Smooth muscle cell (in vitro differentiated cells): ENCODE measurements around the gene INHBB. TPM values are rescaled to one million over a fixed set of nuclear protein-coding genes. Genes with fewer than 3 reads are reported as not detected.

Source experiments
- DNase-seq: peaks from one replicate; lab custom pipeline; 2025; ENCODE audit not compliant: unreplicated experiment; lab: John Stamatoyannopoulos, UW
- H2AFZ ChIP-seq: fragments of 200-600 bp; sonication (generic); 2 replicates; pipeline ENCODE4 v1.6.0; 2016; ENCODE audit warnings: antibody characterized with exemption, low read depth, mild to moderate bottlenecking
- H3F3A ChIP-seq: fragments of 200-600 bp; sonication (generic); 2 replicates; pipeline ENCODE4 v1.6.0; 2017; ENCODE audit warnings: antibody characterized with exemption, low read depth
- H3K27ac ChIP-seq: fragments of 200-600 bp; sonication (generic); 2 replicates; pipeline ENCODE4 v1.5.1; 2016; ENCODE audit warnings: low read depth, mild to moderate bottlenecking
- H3K27me3 ChIP-seq: fragments of 200-600 bp; sonication (generic); 2 replicates; pipeline ENCODE4 v1.6.1; 2016; ENCODE audit warnings: low read depth, mild to moderate bottlenecking
- H3K36me3 ChIP-seq: fragments of 200-600 bp; sonication (generic); 2 replicates; pipeline ENCODE4 v1.5.1; 2016; ENCODE audit warnings: low read depth
- H3K4me1 ChIP-seq: fragments of 200-600 bp; sonication (generic); 2 replicates; pipeline ENCODE4 v1.5.1; 2016; ENCODE audit warnings: low read depth
- H3K4me2 ChIP-seq: fragments of 200-600 bp; sonication (generic); 2 replicates; pipeline ENCODE4 v1.6.0; 2016; ENCODE audit warnings: mild to moderate bottlenecking
- H3K4me3 ChIP-seq: fragments of 200-600 bp; sonication (generic); 2 replicates; pipeline ENCODE4 v1.5.1; 2016; ENCODE audit warnings: mild to moderate bottlenecking
- H3K79me2 ChIP-seq: fragments of 200-600 bp; sonication (generic); 2 replicates; pipeline ENCODE4 v1.6.0; 2016; ENCODE audit warnings: low read depth, mild to moderate bottlenecking
- H3K9ac ChIP-seq: fragments of 200-600 bp; sonication (generic); 2 replicates; pipeline ENCODE4 v1.6.0; 2016; ENCODE audit warnings: low read depth
- H3K9me3 ChIP-seq: fragments of 200-600 bp; sonication (generic); replicated peaks from 2 replicates; pipeline ENCODE4 v1.5.1; 2016; ENCODE audit warnings: low read depth
- H4K20me1 ChIP-seq: fragments of 200-600 bp; sonication (generic); 2 replicates; pipeline ENCODE4 v1.6.0; 2016; ENCODE audit warnings: low read depth
- CTCF ChIP-seq: fragments of 200-600 bp; sonication (generic); IDR thresholded peaks from 2 replicates; pipeline ENCODE4 v1.5.1; 2017; ENCODE audit warnings: borderline replicate concordance, mild to moderate bottlenecking, antibody characterized with exemption; ENCODE audit not compliant: insufficient read depth, poor library complexity, severe bottlenecking
- whole genome bisulfite sequencing: methylation state at CpG from one replicate; pipeline ENCODE4 v1.1.7; 2016; ENCODE audit warnings: low lambda C conversion rate; 5-methylcytosine and 5-hydroxymethylcytosine counted together
- polyA plus RNA-seq: library from polyadenylated mRNA; unstranded; fragments of >200 nt; fragmentation: Nextera tagmentation; extraction: Ambion mirVana; gene quantifications from 2 replicates; pipeline ENCODE4 v1.2.1, GENCODE V29; 2016
- total RNA-seq: library from RNA; depleted of rRNA; stranded (reverse); fragments of >200 nt; gene quantifications from 2 replicates; pipeline ENCODE4 v1.2.3, GENCODE V29; 2014

Gene INHBB
- total and polyA plus RNA-seq, 2 experiments from 2014 or later, result 0.06 to 0.09 TPM

GRCh38 chr2:120396861-120397811, 51.2 kb downstream of the INHBB start:
- peaks cover 8% of the 10 kb centered on the region for H3K27me3 ChIP-seq
- H3K4me1 ChIP-seq, result no peaks in the 10 kb centered on the region
- DNase-seq, result no peak
- H3K4me2 ChIP-seq, result no peak overlapping the region
- no peak overlapping the region for H2AFZ ChIP-seq
- H3K9ac ChIP-seq, result no peak overlapping the region
- no peak for TF ChIP-seq CTCF
- WGBS, result 79% methylated on average over 25 of the region's 25 CpGs
- H3K27ac ChIP-seq, result no peak overlapping the region
- no peaks in the 10 kb centered on the region for H3K9me3 ChIP-seq
- no peaks in the 10 kb centered on the region for H4K20me1 ChIP-seq
- H3K36me3 ChIP-seq, result no peaks in the 10 kb centered on the region
- no peaks in the 10 kb centered on the region for H3K79me2 ChIP-seq
- no peaks in the 10 kb centered on the region for H3F3A ChIP-seq
- no peak overlapping the region for H3K4me3 ChIP-seq

- WGBS, result 81% methylated on average over 18 of the region's 18 CpGs
- H2AFZ ChIP-seq, result no peak overlapping the region
- no peaks in the 10 kb centered on the region for H3K4me1 ChIP-seq
- no peaks in the 10 kb centered on the region for H3F3A ChIP-seq
- peaks cover 8% of the 10 kb centered on the region for H3K27me3 ChIP-seq
- H3K36me3 ChIP-seq, result no peaks in the 10 kb centered on the region
- no peak overlapping the region for H3K9ac ChIP-seq
- H3K4me3 ChIP-seq, result no peak overlapping the region
- H3K27ac ChIP-seq, result no peak overlapping the region
- H3K79me2 ChIP-seq, result no peaks in the 10 kb centered on the region
- TF ChIP-seq CTCF, result no peak
- no peaks in the 10 kb centered on the region for H3K9me3 ChIP-seq
- no peak overlapping the region for H3K4me2 ChIP-seq
- H4K20me1 ChIP-seq, result no peaks in the 10 kb centered on the region
- no peak for DNase-seq
These were observed 52.4 kb downstream of the INHBB start for GRCh38 chr2:120398051-120398995.

- Histone ChIP-seq H3K4me1 (no peaks in the 10 kb centered on the region), H4K20me1 (no peaks in the 10 kb centered on the region), H3K27me3 (peaks cover 8% of the 10 kb centered on the region), H3K27ac (no peak overlapping the region), H3K4me2 (no peak overlapping the region), H3K79me2 (no peaks in the 10 kb centered on the region), H2AFZ (no peak overlapping the region), H3K36me3 (no peaks in the 10 kb centered on the region), H3K9ac (no peak overlapping the region), H3F3A (no peaks in the 10 kb centered on the region), H3K4me3 (no peak overlapping the region), H3K9me3 (no peaks in the 10 kb centered on the region)
- WGBS, result 83% methylated on average over 21 of the region's 22 CpGs
- no peak for TF ChIP-seq CTCF
- DNase-seq, result no peak
These were observed 53.3 kb downstream of the INHBB start for GRCh38 chr2:120398996-120399888.
